SU-DHL-6 (cell line): Measurements from ENCODE around the gene ARX.

Experiments used
- EZH2phosphoT487 ChIP-seq: fragments of 200-600 bp; sonication (generic), shearing (Covaris generic); conservative IDR thresholded peaks from 2 replicates; pipeline ENCODE4 v1.6.1; 2018; ENCODE audit warnings: mild to moderate bottlenecking, antibody characterized with exemption, low read length, moderate library complexity, mixed read lengths
- TF ChIP-seq, protein P1 (sequence below): fragments of 200-600 bp; sonication (generic); IDR thresholded peaks from one replicate; pipeline ENCODE4 v1.5.1; 2017; ENCODE audit warnings: antibody characterized with exemption, mild to moderate bottlenecking, low read length, moderate library complexity; ENCODE audit not compliant: insufficient read depth, poor library complexity, severe bottlenecking

DNA sequence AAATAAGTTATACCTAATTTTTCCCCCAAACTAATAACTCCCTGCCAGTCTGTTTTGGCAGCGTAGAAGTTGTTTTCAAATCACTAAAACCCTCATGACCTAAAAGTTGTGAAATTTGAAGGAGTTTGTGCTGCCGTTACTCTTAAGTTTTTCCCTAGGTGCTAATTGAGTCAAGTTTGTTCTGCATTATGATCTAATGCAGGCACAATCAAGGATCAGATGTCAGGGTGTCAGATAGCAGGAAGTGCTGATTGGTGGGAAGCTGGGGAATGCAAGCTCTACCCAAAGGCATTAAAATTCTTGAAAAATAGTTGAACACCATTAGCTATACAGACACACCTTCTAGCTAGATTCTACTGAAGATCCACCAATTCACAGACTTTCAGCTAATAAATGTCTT, 51.9 kb downstream of the ARX start:
- TF ChIP-seq EZH2phosphoT487, result no peak
- TF ChIP-seq, protein P1, sequence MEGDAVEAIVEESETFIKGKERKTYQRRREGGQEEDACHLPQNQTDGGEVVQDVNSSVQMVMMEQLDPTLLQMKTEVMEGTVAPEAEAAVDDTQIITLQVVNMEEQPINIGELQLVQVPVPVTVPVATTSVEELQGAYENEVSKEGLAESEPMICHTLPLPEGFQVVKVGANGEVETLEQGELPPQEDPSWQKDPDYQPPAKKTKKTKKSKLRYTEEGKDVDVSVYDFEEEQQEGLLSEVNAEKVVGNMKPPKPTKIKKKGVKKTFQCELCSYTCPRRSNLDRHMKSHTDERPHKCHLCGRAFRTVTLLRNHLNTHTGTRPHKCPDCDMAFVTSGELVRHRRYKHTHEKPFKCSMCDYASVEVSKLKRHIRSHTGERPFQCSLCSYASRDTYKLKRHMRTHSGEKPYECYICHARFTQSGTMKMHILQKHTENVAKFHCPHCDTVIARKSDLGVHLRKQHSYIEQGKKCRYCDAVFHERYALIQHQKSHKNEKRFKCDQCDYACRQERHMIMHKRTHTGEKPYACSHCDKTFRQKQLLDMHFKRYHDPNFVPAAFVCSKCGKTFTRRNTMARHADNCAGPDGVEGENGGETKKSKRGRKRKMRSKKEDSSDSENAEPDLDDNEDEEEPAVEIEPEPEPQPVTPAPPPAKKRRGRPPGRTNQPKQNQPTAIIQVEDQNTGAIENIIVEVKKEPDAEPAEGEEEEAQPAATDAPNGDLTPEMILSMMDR, result no peak
